Sigmoid colon (tissue), 7 donors: ENCODE measurements around the gene TCF7L1. TPM values are rescaled to one million over a fixed set of nuclear protein-coding genes. Genes with fewer than 3 reads are reported as not detected.

Source experiments
- DNase-seq: peaks from one replicate; pipeline ENCODE4 v3.0.0-alpha.2; 2019
- H3K27ac ChIP-seq, 4 donors: fragments of 200-600 bp; sonication (generic); one replicate each; pipeline ENCODE4 v1.5.1; 2016 to 2019; ENCODE audit warnings: mild to moderate bottlenecking in 1 of 4
- H3K27me3 ChIP-seq, 3 donors: fragments of 200-600 bp; sonication (generic); one replicate each; pipeline ENCODE4 v1.5.1; 2019; ENCODE audit warnings: mild to moderate bottlenecking in 1 of 3
- H3K36me3 ChIP-seq, 4 donors: fragments of 200-600 bp; sonication (generic); one replicate each; pipeline ENCODE4 v1.5.1; 2016 to 2019
- H3K4me1 ChIP-seq, 4 donors: fragments of 200-600 bp; sonication (generic); one replicate each; pipeline ENCODE4 v1.5.1; 2017 to 2019
- H3K4me3 ChIP-seq, 4 donors: fragments of 200-600 bp; sonication (generic); one replicate each; pipeline ENCODE4 v1.5.1; 2017 to 2019; ENCODE audit warnings: mild to moderate bottlenecking in 2 of 4, moderate library complexity in 1 of 4
- H3K9me3 ChIP-seq, 4 donors: fragments of 200-600 bp in 3 of 4; sonication (generic) in 3 of 4; one replicate each; pipeline versions ENCODE4 v1.5.1 to v1.6.1; 2013 to 2019
- EP300 ChIP-seq, 4 donors: sonication (generic); formaldehyde crosslinking; IDR thresholded peaks; one replicate each; pipeline ENCODE4 v1.6.1; 2017; ENCODE audit warnings: antibody characterized with exemption in 4 of 4
- POLR2A ChIP-seq, 2 donors: fragments of 450-650 bp; IDR thresholded peaks; one replicate each; pipeline ENCODE4 v1.6.1; 2016; ENCODE audit warnings: antibody characterized with exemption in 2 of 2, mild to moderate bottlenecking in 2 of 2, moderate library complexity in 2 of 2
- POLR2AphosphoS5 ChIP-seq, 4 donors: sonication (generic); formaldehyde crosslinking; IDR thresholded peaks; one replicate each; pipeline ENCODE4 v1.6.1; 2017; ENCODE audit warnings: antibody characterized with exemption in 4 of 4
- WGBS, 2 donors: extraction: QIAGEN DNeasy Blood & Tissue Kit; methylation state at CpG; one replicate each; pipeline ENCODE4 v1.1.7; 2013; 5-methylcytosine and 5-hydroxymethylcytosine counted together
- intact Hi-C: fragments of 100-400 bp; cut with DNase I; formaldehyde crosslinking; loops from one replicate; pipeline ENCODE4 v1.15.1; 2023
- polyA plus RNA-seq, 3 donors: library from polyadenylated mRNA; stranded (reverse); fragments of 200-250 nt; gene quantifications; one replicate each; pipeline ENCODE4 v1.2.3, GENCODE V29; 2013
- total RNA-seq, 4 donors: library from RNA; depleted of rRNA; stranded (reverse); fragments of >200 nt; gene quantifications; one replicate each; pipeline ENCODE4 v1.1.0, GENCODE V29; 2016
- TF ChIP-seq, protein P1 (sequence below), 4 experiments: fragments of 450-650 bp in 3 of 4; fragments of 200-600 bp in 1 of 4; IDR thresholded peaks; one replicate each; pipeline ENCODE4 v1.5.1; 2016 to 2019; ENCODE audit warnings: antibody characterized with exemption in 4 of 4, mild to moderate bottlenecking in 3 of 4, moderate library complexity in 2 of 4
- donor health status: healthy with polysubstance abuse.
- donor health status: Bipolar disorder and iron deficiency.
- donor health status: healthy.

The TCF7L1 gene
- total and polyA plus RNA-seq, 7 donors: 1.2 to 15.2 (median 4.0) TPM

DNA sequence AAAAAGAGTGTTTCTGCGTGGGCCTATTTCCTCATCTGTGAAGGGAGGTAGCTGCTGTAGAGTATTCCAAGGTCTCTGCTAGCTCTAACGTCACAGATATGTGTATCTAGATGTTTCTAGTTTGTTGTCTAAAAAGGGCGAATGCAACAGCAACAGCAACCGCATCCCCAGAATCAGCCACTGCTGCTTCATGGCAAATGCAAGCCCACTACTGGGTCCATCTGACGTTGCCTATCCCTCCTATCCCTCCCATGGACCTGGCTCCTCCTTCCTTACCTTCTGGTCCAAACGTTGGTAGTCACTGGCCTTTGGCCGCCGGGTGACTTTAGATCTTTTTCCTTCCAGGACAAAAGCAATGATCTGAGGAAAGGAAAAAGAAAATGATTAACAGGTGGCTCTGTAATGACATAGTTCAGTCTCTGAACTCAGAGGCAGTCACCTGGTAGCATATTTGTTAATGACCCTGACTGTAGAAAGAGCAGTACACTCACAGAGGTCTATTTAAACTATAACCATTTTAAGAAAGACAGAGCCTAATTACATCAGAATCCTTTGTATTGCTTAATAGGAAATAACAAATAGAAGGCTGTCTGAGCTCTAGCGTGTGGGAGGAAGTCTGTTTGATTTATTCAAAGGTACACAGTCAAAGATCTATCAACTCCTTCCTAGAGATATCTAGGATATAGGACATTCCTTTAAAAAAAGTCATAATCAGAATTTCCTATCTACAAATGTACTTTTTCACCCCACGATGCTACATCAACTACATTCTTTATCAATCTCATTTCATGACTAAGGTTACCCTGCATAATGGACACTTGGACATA is 191.7 kb downstream of the TCF7L1 start:
- intact Hi-C loops: no loop called here

DNA sequence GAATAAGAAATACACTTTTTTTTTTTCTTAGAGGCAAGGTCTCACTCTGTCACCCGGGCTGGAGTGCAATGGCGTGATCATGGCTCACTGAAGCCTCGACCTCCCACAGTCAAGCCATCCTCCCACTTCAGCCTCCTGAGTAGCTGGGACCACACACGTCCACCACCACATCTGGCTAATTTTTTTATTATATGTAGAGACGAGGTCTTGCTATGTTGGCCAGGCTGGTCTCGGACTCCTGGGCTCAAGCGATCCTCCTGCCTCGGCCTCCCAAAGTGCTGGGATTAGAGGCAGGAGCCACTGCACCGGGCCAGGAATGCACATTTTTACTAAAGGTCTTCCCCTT is 192.2 kb downstream of the TCF7L1 start:
- Histone ChIP-seq H3K4me3 (peak overlapping the region; percentile 70 to 86 (median 71)), H3K9me3 (no peaks in the 10 kb centered on the region), H3K27me3 (no peaks in the 10 kb centered on the region), H3K27ac (no peak overlapping the region), H3K36me3 (peaks cover 9 to 53% (median 30%) of the 10 kb centered on the region in 4 donors), H3K4me1 (peaks cover 0 to 65% (median 48%) of the 10 kb centered on the region in 4 donors)
- no peak for DNase-seq
- 28 to 41% methylated on average over 9 of the region's 9 CpGs for WGBS, 2 donors
- intact Hi-C loops: no loop called here
- TF ChIP-seq POLR2A (IDR thresholded peaks at IDR 0.05): no peak
- TF ChIP-seq POLR2AphosphoS5 (IDR thresholded peaks at IDR 0.05): no peak

More for the DNA sequence above, 191.7 kb downstream of the TCF7L1 start:
- H3K4me3 ChIP-seq: peak overlapping the region in 3 of 4 donors; percentile 70 to 86 (median 70)
- H3K27ac ChIP-seq: no peak overlapping the region
- no peaks in the 10 kb centered on the region for H3K27me3 ChIP-seq
- H3K9me3 ChIP-seq: no peaks in the 10 kb centered on the region
- TF ChIP-seq EP300 (IDR thresholded peaks at IDR 0.05): no peak
- no peak for TF ChIP-seq POLR2AphosphoS5 (IDR thresholded peaks at IDR 0.05)
- TF ChIP-seq, protein P1, sequence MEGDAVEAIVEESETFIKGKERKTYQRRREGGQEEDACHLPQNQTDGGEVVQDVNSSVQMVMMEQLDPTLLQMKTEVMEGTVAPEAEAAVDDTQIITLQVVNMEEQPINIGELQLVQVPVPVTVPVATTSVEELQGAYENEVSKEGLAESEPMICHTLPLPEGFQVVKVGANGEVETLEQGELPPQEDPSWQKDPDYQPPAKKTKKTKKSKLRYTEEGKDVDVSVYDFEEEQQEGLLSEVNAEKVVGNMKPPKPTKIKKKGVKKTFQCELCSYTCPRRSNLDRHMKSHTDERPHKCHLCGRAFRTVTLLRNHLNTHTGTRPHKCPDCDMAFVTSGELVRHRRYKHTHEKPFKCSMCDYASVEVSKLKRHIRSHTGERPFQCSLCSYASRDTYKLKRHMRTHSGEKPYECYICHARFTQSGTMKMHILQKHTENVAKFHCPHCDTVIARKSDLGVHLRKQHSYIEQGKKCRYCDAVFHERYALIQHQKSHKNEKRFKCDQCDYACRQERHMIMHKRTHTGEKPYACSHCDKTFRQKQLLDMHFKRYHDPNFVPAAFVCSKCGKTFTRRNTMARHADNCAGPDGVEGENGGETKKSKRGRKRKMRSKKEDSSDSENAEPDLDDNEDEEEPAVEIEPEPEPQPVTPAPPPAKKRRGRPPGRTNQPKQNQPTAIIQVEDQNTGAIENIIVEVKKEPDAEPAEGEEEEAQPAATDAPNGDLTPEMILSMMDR (IDR thresholded peaks at IDR 0.05): no peak
- no peak for TF ChIP-seq POLR2A (IDR thresholded peaks at IDR 0.05)
- 13 to 38% methylated on average over 10 of the region's 10 CpGs for WGBS, 2 donors
- peak; percentile 53 for DNase-seq
- peaks cover 0 to 65% (median 49%) of the 10 kb centered on the region in 4 donors for H3K4me1 ChIP-seq
- peaks cover 9 to 59% (median 31%) of the 10 kb centered on the region in 4 donors for H3K36me3 ChIP-seq

DNA sequence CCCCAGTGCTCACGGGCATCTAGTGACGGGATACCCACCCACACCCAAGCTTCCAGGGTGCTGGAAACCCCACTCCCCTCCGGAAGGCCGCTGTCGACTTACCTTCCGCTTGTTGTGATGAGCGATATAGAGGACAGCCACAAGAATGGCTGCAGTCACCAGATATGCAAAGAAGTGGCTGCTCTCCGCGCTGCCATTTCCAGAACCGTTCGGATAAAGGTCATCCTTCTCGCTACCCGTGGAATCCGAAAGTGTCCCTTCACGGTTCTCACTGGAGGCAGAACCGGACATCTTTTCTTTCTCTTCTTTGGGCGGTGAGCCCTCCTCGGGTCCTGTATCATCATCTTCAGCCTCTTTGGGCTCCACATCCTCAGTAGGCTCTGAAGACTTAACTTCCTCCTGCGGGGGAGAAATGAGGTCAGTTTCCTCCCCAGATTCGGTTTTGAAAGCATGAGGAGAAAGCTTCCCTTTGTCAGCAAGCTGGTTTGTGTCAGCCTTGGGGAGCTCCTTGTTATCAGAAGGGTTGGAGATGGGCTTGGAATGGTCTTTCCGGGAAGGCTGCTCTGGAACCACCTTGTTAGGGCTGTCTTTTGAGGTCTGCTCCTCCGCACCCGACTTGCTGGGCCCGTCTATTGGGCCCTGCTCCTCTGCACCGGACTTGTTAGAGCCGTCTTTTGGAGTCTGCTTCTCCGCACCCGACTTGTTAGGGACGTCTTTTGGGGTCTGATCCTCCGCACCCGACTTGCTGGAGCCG is 193.4 kb downstream of the TCF7L1 start:
- peaks cover 0 to 57% (median 48%) of the 10 kb centered on the region in 4 donors for H3K4me1 ChIP-seq
- intact Hi-C loops: no loop called here

DNA sequence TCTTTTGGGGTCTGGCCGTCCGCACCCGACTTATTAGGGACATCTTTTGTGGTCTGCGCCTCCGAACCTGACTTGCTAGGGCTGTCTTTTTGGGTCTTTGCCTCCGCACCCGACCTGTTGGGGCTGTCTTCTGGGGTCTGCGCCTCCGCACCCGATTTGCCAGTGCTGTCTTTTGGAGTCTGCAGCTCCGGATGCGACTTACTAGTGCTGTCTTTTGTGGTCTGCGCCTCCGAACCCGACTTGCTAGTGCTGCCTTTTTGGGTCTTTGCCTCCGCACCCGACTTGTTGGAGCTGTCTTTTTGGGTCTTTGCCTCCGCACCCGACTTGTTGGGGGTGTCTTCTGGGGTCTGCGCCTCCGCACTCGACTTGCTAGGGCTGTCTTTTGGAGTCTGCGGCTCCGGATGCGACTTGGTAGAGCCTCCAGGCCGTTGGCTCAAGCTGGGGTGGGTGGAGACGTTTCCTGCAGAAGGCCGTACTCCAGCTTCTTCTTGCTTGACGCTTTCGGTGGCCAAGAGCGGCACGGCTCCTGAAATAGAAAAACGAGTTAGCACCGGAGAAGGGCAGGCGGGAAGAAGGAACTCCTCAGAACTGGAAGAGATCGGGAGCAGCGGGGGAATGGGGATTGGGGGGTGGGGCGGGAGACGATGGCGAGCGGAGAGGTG is 194.1 kb downstream of the TCF7L1 start:
- TF ChIP-seq EP300 (IDR thresholded peaks at IDR 0.05) (no peak), POLR2A (IDR thresholded peaks at IDR 0.05) (no peak), POLR2AphosphoS5 (IDR thresholded peaks at IDR 0.05) (no peak)
- TF ChIP-seq, protein P1 (IDR thresholded peaks at IDR 0.05): no peak
- intact Hi-C loops: no loop called here
- Histone ChIP-seq H3K9me3 (no peaks in the 10 kb centered on the region), H3K27ac (peak overlapping the region; percentile 90 to 97 (median 94)), H3K4me3 (peak overlapping the region; percentile 70 to 86 (median 71)), H3K36me3 (peaks cover 8 to 34% (median 21%) of the 10 kb centered on the region in 4 donors), H3K27me3 (no peaks in the 10 kb centered on the region), H3K4me1 (peaks cover 0 to 50% (median 45%) of the 10 kb centered on the region in 4 donors)
- WGBS, 2 donors: 2 to 3% methylated on average over 41 of the region's 41 CpGs
- peak; percentile 80 for DNase-seq

More for the DNA sequence above, 193.4 kb downstream of the TCF7L1 start:
- peak overlapping the region; percentile 90 to 97 (median 94) for H3K27ac ChIP-seq
- DNase-seq: no peak
- H3K4me3 ChIP-seq: peak overlapping the region; percentile 70 to 86 (median 71)
- peaks cover 9 to 41% (median 27%) of the 10 kb centered on the region in 4 donors for H3K36me3 ChIP-seq
- WGBS, 2 donors: 2 to 10% methylated on average over 32 of the region's 32 CpGs
- H3K27me3 ChIP-seq: no peaks in the 10 kb centered on the region
- TF ChIP-seq POLR2A (IDR thresholded peaks at IDR 0.05) (no peak), EP300 (IDR thresholded peaks at IDR 0.05) (no peak), POLR2AphosphoS5 (IDR thresholded peaks at IDR 0.05) (no peak)
- H3K9me3 ChIP-seq: no peaks in the 10 kb centered on the region

DNA sequence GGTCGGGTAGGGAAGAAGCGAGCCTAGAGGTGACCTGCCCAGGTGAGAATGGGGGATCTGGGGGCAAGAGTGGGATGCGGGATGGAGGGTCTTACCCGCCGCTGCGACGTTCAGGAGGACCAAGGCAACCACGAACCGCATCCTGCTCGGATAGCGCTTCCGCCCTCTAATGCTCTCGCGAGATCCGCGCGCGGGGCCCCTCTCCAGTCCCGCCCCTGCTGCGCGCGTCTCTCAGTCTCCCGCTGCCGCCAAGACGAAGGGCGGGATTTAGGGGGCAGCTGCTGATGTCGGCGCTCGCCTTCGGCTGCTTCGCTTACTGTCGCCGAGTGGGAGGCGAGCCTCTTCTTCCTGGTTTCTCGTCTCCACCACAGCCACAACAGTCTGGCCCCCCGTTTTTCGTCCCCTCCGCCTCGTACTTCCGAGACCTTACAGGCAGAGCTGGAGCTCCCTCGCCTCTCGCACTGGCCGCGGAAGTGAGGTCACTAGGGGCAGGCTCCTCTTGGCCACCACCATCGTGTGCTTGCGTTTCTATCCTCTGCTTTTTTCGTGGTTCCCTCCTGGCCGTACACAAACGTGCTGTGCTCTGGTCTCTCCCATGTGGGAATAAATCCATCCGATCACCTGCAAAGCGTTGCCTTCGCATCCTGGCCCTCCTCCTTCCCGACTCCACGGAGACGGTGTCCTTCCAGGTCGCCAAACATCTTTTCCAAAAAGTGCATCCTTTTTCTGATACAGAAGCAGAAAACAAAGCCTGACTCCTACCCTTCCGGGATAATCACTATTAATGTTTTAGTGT is 194.8 kb downstream of the TCF7L1 start, which contains the start of gene TGOLN2:
TGOLN2 (minus strand) TSS at position 168 of the 796 bp plus-strand sequence; CDS start at position 141, 27 bp downstream.
- Histone ChIP-seq H3K9me3 (no peaks in the 10 kb centered on the region), H3K27ac (peak within 1 kb of the TSS; percentile 90 to 97 (median 94)), H3K36me3 (peaks cover under 1 to 27% (median 14%) of the 10 kb centered on the region in 4 donors), H3K27me3 (no peaks in the 10 kb centered on the region), H3K4me3 (peak within 1 kb of the TSS; percentile 70 to 86 (median 71)), H3K4me1 (peaks cover 0 to 42% (median 42%) of the 10 kb centered on the region in 4 donors)
- WGBS, 2 donors: 0% methylated on average over 57 of the region's 57 CpGs
- intact Hi-C loops: loop anchor here (1.0 kb wide), 1 partner anchor 23 kb away; no protein-coding TSS in a partner anchor
- TF ChIP-seq EP300 (IDR thresholded peaks at IDR 0.05): no peak
- peak; percentile 98 to 100 (median 100) for TF ChIP-seq POLR2AphosphoS5 (IDR thresholded peaks at IDR 0.05)
- peak; percentile 99 for TF ChIP-seq POLR2A (IDR thresholded peaks at IDR 0.05)
- TF ChIP-seq, protein P1 (IDR thresholded peaks at IDR 0.05): peak in 1 of 4 experiments; percentile 15
- DNase-seq: peak; percentile 96
